Spleen (tissue), 11 donors: Measurements from ENCODE around the gene CAMTA1. TPM values are rescaled to one million over a fixed set of nuclear protein-coding genes. Genes with fewer than 3 reads are reported as not detected.

Experiments used
- DNase-seq: peaks from one replicate; pipeline ENCODE4 v3.0.0-alpha.2; 2020
- H3K27ac ChIP-seq, 8 donors: fragments of 200-600 bp; sonication (generic) in 7 of 8; 1 replicate in 4 of 8; 2 replicates in 4 of 8; pipeline versions ENCODE4 v1.5.0 to v1.8.0; 2016 to 2021; ENCODE audit warnings: inconsistent platforms in 4 of 8, mild to moderate bottlenecking in 4 of 8, moderate library complexity in 1 of 8
- H3K27me3 ChIP-seq, 7 donors: fragments of 200-600 bp; sonication (generic) in 6 of 7; replicated peaks in 1 of 7; 1 replicate in 4 of 7; 2 replicates in 3 of 7; pipeline versions ENCODE4 v1.5.0 to v1.8.0; 2016 to 2021; ENCODE audit warnings: inconsistent platforms in 3 of 7, mild to moderate bottlenecking in 1 of 7
- H3K36me3 ChIP-seq, 6 donors: fragments of 200-600 bp; sonication (generic) in 5 of 6; 1 replicate in 4 of 6; 2 replicates in 2 of 6; pipeline versions ENCODE4 v1.5.0 to v1.8.0; 2016 to 2021; ENCODE audit warnings: inconsistent platforms in 2 of 6
- H3K4me1 ChIP-seq, 6 donors: fragments of 200-600 bp; sonication (generic) in 5 of 6; 1 replicate in 3 of 6; 2 replicates in 3 of 6; pipeline versions ENCODE4 v1.5.0 to v1.8.0; 2016 to 2021; ENCODE audit warnings: inconsistent platforms in 3 of 6
- H3K4me3 ChIP-seq, 8 donors: fragments of 200-600 bp; sonication (generic) in 7 of 8; 1 replicate in 4 of 8; 2 replicates in 4 of 8; pipeline versions ENCODE4 v1.5.0 to v1.8.0; 2016 to 2021; ENCODE audit warnings: inconsistent platforms in 4 of 8, mild to moderate bottlenecking in 4 of 8, moderate library complexity in 2 of 8
- H3K9me3 ChIP-seq, 8 donors: fragments of 200-600 bp; sonication (generic) in 7 of 8; 1 replicate in 4 of 8; 2 replicates in 4 of 8; pipeline versions ENCODE4 v1.5.0 to v1.8.0; 2016 to 2021; ENCODE audit warnings: inconsistent platforms in 4 of 8
- CTCF ChIP-seq, 11 experiments: fragments of 200-600 bp in 7 of 11; fragments of 450-650 bp in 4 of 11; sonication (generic) in 4 of 11; IDR thresholded peaks in 8 of 11; conservative IDR thresholded peaks in 3 of 11; 1 replicate in 7 of 11; 2 replicates in 4 of 11; pipeline versions ENCODE4 v1.4.0 to v1.8.0; 2016 to 2021; ENCODE audit warnings: antibody characterized with exemption in 11 of 11, inconsistent platforms in 4 of 11, mild to moderate bottlenecking in 1 of 11
- POLR2A ChIP-seq, 3 donors: fragments of 450-650 bp; IDR thresholded peaks; one replicate each; pipeline ENCODE4 v1.5.1; 2017; ENCODE audit warnings: antibody characterized with exemption in 3 of 3, mild to moderate bottlenecking in 1 of 3
- POLR2AphosphoS5 ChIP-seq, 3 donors: sonication (generic); formaldehyde crosslinking; IDR thresholded peaks; one replicate each; pipeline ENCODE4 v1.5.1; 2017; ENCODE audit warnings: antibody characterized with exemption in 3 of 3
- WGBS, 5 donors: extraction: QIAGEN DNeasy Blood & Tissue Kit in 3 of 5; methylation state at CpG; one replicate each; pipeline versions ENCODE4 v1.1.5 to v1.1.7; 2013 to 2018; 5-methylcytosine and 5-hydroxymethylcytosine counted together
- intact Hi-C: fragments of 100-400 bp; cut with DNase I; formaldehyde crosslinking; loops from one replicate; pipeline ENCODE4 v1.15.0; 2023; ENCODE audit warnings: low total_unique reads
- polyA plus RNA-seq, 3 donors: library from polyadenylated mRNA; stranded (reverse); fragments of 200-250 nt; gene quantifications; one replicate each; pipeline ENCODE4 v1.2.1, GENCODE V29; 2013
- total RNA-seq, 7 donors: library from RNA; depleted of rRNA in 3 of 7; stranded (reverse); fragments of >200 nt in 3 of 7; fragmentation: NEBNext Ultra II Directional in 4 of 7; extraction: Animal tissue kit (Norgen Biotek cat#: 25700) in 4 of 7; gene quantifications; one replicate each; pipeline versions ENCODE4 v1.1.0 to v1.2.1, GENCODE V29; 2016 to 2021
- donor health status: healthy with polysubstance abuse.
- donor health status: DM: no; HTN: no; CAD: no; lungs with moderate emphysema.
- donor health status: DM: no; HTN: no; CAD: no.
- donor health status: Bipolar disorder and iron deficiency.
- donor health status: healthy.
- donor health status: DM: no; HTN: no; CAD: no.
- donor health status: DM: yes; HTN: yes; CAD: no.

Gene CAMTA1
- total and polyA plus RNA-seq, 10 donors, result 53.0 to 106 (median 77.3) TPM

- Histone ChIP-seq H3K9me3 (no peaks in the 10 kb centered on the region), H3K4me3 (no peak overlapping the region), H3K4me1 (no peaks in the 10 kb centered on the region), H3K36me3 (no peaks in the 10 kb centered on the region), H3K27ac (no peak overlapping the region), H3K27me3 (peaks cover 0 to 10% (median 0%) of the 10 kb centered on the region in 7 donors)
- intact Hi-C loops, result no loop called here
- 79 to 100% (median 88%) methylated on average over 1 to 4 of the region's 4 CpGs for WGBS, 5 donors
- TF ChIP-seq CTCF (IDR thresholded peaks at IDR 0.05 in 8 of 11, conservative IDR thresholded peaks at IDR 0.05 in 3 of 11) (no peak), POLR2A (IDR thresholded peaks at IDR 0.05) (no peak), POLR2AphosphoS5 (IDR thresholded peaks at IDR 0.05) (no peak)
- DNase-seq, result peak; percentile 12
These were observed 735.2 kb downstream of the CAMTA1 start for GRCh38 chr1:7520496-7520895.

GRCh38 chr1:7524341-7525337 is 739.4 kb downstream of the CAMTA1 start:
- TF ChIP-seq POLR2AphosphoS5 (IDR thresholded peaks at IDR 0.05) (no peak), CTCF (IDR thresholded peaks at IDR 0.05 in 8 of 11, conservative IDR thresholded peaks at IDR 0.05 in 3 of 11) (no peak), POLR2A (IDR thresholded peaks at IDR 0.05) (no peak)
- H3K4me1 ChIP-seq, result no peaks in the 10 kb centered on the region
- peak; percentile 43 for DNase-seq
- no peak overlapping the region for H3K27ac ChIP-seq
- no peaks in the 10 kb centered on the region for H3K27me3 ChIP-seq
- 84 to 89% (median 86%) methylated on average over 16 of the region's 16 CpGs for WGBS, 5 donors
- H3K4me3 ChIP-seq, result no peak overlapping the region
- intact Hi-C loops, result no loop called here
- no peaks in the 10 kb centered on the region for H3K36me3 ChIP-seq
- no peaks in the 10 kb centered on the region for H3K9me3 ChIP-seq

GRCh38 chr1:7525338-7526063 is 740.2 kb downstream of the CAMTA1 start:
- DNase-seq, result peak; percentile 38

More at GRCh38 chr1:7525338-7526063, 740.2 kb downstream of the CAMTA1 start:
- H3K36me3 ChIP-seq, result no peaks in the 10 kb centered on the region
- no peak overlapping the region for H3K27ac ChIP-seq
- no peak overlapping the region for H3K4me3 ChIP-seq
- no peaks in the 10 kb centered on the region for H3K9me3 ChIP-seq
- intact Hi-C loops, result no loop called here
- WGBS, 5 donors, result 84 to 92% (median 89%) methylated on average over 12 of the region's 12 CpGs
- no peaks in the 10 kb centered on the region for H3K27me3 ChIP-seq
- H3K4me1 ChIP-seq, result no peaks in the 10 kb centered on the region
- TF ChIP-seq POLR2AphosphoS5 (IDR thresholded peaks at IDR 0.05), result no peak
- no peak for TF ChIP-seq POLR2A (IDR thresholded peaks at IDR 0.05)
- TF ChIP-seq CTCF (IDR thresholded peaks at IDR 0.05 in 8 of 11, conservative IDR thresholded peaks at IDR 0.05 in 3 of 11), result no peak
